HG02759 (cell line): ENCODE measurements around the gene SLC16A5.
"Not testable (repeated sequence)": the region's sequence is repeated elsewhere in the genome, so short reads cannot be mapped to it uniquely, and the experiment has no call there.

ENCODE experiments used
- ATAC-seq: cut with Tn5 transposase; IDR thresholded peaks from one replicate; pipeline ENCODE4 v1.9.1; 2021; ENCODE audit warnings: mild to moderate bottlenecking, moderate library complexity; ENCODE audit not compliant: unreplicated experiment

The SLC16A5 gene

DNA sequence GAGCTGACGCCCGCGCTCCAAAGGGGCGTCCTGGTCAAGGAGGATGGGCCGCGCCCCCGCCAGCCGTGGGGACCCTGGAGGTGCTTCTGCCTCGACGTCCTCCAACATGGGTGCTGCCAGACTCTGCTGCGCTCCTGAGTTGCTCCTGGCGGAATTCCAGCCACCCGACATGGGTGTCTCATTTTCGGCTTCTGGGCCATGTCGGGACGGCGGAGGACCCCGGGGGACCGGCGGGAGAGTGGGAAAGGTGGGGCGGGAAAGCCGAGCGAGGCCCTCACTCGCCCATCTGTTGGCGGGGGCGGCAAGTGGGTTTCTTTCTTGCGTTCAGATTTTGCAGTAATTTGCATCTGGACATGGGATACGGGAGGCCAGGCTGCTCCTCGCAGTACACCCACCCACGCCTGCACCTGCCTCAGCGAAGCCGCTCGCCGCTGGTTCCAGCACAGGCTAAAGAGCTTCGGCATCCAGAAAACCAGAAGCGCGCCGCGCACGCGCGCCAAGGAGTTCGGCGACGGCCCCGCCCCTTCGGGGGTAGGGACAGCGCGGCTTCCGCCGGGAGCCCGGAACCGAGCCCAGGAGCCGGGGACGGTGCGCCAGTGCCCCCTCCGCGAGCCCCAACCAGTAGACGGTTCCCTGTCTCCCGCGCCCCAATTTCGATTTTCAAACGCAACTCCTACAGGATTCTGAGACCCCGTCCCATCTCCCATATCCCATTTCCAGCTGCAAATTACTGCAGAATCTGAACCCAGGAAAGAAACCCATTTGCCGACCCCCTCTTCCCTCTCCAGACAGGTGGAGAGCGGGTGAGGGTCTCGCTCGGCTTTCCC is 21.9 kb downstream of the SLC16A5 start, which contains the start of gene ARMC7:
Gene ARMC7, plus strand, starts transcription at position 563 of the 827 bp plus-strand sequence. CDS start 320 bp downstream, outside the sequence.
- ATAC-seq: peak; percentile 79

- no peak for ATAC-seq
Observed at GRCh38 chr17:75110234-75110937, 22.6 kb downstream of the SLC16A5 start.

- ATAC-seq: no peak
Observed at GRCh38 chr17:75111777-75112335, 24.1 kb downstream of the SLC16A5 start.

- ATAC-seq: no peak
Observed at GRCh38 chr17:75113798-75114551, 26.2 kb downstream of the SLC16A5 start.

DNA sequence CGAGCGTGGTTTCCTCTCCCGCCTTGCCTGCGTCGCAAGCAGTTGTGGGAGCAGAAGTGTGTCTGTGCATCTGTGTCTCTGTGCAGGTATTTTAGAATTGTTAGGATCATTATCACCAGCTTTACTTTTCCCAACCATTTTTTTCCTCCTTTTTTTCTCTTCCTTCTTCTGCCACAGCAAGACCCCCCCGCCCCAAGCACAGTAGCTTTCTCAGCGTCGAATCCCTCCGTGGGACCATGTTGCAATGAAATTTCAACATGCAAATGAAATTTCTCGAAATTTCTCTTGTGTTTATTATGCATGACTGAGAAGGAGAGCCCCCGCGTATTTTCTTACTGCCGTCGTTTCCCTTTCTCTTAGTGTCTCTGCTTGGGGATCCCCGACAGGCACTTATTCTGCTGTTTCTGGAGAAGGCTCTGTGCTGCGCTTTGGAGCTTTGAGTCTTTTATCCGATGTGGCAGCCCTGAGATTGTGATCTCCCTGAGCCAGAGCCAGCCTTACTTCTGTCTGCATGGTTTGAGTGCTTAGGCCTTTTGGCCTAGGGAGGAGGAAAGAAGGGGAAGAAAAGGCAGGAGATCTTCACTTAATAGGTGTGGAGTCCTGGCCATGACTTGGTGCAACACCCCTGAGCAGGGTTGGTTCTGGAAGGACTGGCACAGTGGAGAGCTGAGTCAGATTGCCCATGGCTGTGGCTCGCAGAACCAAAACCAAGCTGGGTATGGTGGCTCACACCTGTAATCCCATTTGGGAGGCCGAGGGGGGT is 27.0 kb downstream of the SLC16A5 start:
- no peak for ATAC-seq

DNA sequence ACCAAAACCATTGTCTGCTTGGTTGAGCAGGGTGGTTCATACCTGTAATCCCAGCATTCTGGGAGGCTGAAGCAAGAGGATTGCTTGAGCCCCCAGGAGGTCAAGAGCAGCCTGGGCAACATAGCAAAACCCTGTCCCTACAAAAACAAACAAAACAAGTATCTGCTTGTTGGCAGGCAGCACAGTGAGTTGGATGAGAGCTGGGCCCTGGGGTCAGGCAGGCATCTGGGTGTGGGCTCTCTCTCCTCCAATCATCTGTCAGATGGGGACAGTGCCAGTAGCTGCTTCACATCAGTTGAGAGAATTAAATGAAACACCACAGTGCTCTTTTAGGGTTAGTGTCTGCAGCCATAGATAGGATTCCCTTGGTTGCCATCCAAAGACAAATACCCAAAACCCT is 27.8 kb downstream of the SLC16A5 start:
- no peak for ATAC-seq

GRCh38 chr17:75116737-75117136 is 29.0 kb downstream of the SLC16A5 start:
- no peak for ATAC-seq

DNA sequence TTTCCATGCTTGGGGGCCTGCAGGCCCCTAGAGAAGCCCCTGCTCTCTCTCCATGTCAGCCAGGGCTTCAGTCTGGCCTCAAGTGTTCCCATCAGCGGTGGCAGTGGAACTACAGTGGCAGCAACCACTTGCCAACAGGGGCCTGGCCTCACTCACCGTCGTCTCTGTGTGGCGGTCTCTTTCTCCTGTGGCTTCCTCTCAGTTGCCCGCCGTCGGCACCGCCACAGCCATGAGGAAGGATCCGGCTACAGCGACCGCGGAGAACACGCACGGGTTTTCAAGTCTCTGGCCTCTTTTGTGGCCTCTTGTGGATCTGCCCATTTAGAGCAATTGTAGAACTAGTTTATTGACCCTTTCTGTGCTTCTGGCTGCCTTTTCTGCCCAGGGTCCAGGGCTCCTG is 30.6 kb downstream of the SLC16A5 start:
- no peak for ATAC-seq

- no peak for ATAC-seq
Observed at GRCh38 chr17:75124041-75124818, 36.5 kb downstream of the SLC16A5 start.

DNA sequence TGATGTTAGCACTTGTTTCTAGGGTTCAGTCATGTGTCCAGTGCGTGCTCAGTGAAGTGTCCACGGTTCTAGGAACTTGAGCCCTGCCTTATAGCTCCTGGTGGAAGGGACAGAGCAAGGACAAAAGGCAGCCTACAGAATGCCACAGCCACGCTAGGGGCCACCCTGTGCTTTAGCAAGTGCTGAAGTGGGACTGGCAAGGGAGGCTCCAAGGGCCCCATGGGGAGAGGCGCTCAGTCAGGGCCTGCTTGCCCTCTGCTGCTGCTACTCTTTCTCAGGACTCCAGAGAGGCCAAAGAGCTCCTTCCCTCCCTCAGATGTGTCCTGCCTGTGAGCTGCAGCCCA is 37.0 kb downstream of the SLC16A5 start:
- no peak for ATAC-seq

DNA sequence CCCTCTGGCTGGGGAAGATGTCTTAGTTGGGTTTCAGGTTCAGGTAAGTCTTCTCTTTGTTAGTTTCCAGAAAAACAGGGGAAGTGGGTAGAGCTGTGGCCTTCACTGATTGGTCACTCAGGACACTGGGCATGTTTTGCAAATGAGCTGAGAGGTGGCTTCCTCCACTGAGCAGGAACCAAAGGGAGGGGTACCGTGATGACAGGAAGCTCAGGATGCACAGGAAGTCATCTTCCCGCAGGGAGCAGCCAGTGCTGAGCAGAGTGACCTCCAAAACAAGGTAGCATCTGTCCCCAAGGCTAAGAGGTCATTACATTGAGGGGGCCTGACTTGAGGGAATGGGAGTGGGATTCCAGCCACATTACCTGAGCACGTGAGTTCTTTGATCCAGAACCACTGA is 38.2 kb downstream of the SLC16A5 start:
- no peak for ATAC-seq

GRCh38 chr17:75126954-75127353 is 39.2 kb downstream of the SLC16A5 start:
- ATAC-seq: no peak

DNA sequence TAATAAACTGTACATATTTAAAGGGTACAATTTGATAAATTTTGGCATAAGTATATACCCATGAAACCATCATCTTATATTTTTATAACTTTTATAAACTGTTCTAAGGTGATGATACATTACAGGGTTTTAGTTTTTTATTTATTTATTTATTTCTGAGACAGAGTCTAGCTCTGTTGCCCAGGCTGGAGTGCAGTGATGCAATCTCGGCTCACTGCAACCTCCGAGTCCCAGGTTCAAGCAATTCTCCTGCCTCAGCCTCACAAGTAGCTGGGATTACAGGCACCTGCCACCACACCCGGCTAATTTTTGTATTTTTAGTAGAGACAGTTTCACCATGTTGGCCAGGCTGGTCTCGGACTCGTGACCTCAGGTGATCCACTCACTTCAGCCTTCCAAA is 40.2 kb downstream of the SLC16A5 start:
- not testable (repeated sequence) for ATAC-seq

- ATAC-seq: no peak
Observed at GRCh38 chr17:75128694-75129505, 41.1 kb downstream of the SLC16A5 start.

- ATAC-seq: no peak
Observed at GRCh38 chr17:75129576-75129975, 41.8 kb downstream of the SLC16A5 start.

GRCh38 chr17:75130059-75130631 is 42.4 kb downstream of the SLC16A5 start:
- no peak for ATAC-seq

DNA sequence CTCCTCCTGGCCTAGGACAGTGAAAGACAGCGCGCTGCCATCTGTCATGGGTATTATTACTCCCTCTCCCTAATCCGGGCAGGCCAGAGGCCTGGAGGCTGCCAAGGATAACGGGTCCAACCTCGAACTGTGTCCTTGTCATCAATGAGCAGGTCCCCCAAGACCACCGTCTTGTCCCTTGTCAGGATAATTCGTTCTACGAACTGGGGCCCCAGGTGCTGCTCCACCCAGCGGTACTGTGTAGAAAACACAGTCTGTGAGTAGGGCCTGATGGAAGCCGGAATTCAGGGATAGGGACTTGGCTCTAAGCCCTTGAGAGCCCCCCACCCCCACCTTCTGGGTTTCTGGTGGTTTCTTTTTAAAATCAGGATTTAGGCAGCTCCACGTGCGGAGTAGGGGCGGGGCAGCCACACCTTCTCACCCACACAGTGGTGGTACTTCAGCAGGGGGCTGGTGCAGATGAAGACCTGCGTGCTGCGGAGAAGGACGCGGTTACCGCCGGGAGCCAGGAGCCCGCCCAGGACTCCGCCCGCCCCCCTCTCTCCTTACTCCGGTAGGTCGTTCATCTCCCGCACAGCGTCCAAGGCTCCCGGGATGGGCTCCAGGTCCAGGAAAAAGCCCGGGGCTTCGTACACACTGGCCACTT is 43.0 kb downstream of the SLC16A5 start:
- ATAC-seq: peak; percentile 13
